NCI-H1417 (cell line): ENCODE measurements around the gene MICOS13.

Source experiments
- DNase-seq, 3 experiments: peaks; one replicate each; lab custom pipeline; 2025; lab: John Stamatoyannopoulos, UW

Gene MICOS13

DNA sequence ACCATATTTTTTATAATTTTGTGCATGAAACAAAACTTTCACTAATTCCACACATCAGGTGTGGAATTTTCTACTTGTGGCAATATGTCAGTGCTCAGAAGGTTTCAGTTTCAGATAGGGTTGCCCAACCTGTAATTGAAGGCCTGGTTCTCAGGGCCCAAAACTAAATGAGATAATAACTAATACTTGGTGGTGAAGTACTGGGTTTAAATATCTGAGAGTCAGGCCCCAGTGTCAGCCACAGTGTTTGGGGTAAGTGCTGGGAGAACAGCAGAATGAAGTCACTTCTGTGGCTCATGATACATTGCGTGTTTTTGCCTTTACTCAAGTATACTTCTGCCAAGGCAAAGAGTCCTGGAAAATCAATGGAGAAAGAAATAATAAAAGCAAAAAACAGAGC lies 51.9 kb downstream of the MICOS13 start:
- no peak for DNase-seq
